ENCODE data around the gene ZNF407.

The ZNF407 gene

DNA sequence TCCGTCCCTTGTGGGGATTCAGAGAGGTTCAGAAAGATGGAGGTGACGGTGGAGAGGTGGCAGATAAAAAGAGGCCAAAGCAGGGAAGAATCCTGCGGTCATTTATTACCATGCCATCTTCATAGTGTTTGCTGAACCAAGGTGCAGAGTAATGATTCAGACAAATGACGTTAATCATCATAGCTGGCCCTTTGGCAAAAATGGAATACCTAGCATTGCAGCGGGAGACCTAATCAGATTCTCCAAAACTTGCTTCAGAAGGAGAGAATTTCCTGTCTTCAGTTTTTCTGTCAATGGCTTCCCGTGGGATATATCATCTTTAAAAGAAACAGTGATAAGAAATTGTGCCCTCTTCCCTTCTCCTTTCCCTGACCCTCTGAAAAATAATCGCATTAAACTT is 435.8 kb downstream of the ZNF407 start:
- DNase-seq, result no peak

DNA sequence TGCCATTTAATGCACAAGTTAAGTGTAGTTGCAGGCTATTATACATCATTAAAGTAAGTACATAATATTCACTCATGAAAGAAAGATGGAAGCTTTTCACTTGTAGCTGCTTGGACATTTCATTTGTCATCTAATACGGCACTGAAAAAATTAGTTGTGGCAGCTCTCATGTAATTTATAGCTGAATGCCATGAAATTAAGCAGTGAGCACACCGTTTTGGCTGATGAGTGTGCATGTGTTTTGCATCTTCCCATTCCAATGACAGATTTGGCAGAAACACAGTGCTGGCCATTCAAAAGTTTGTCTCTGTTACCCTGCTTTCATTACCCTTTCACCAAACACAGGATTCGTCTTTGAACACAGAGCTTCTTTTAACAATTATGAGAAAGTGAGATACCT is 437.3 kb downstream of the ZNF407 start:
- DNase-seq, result no peak

DNA sequence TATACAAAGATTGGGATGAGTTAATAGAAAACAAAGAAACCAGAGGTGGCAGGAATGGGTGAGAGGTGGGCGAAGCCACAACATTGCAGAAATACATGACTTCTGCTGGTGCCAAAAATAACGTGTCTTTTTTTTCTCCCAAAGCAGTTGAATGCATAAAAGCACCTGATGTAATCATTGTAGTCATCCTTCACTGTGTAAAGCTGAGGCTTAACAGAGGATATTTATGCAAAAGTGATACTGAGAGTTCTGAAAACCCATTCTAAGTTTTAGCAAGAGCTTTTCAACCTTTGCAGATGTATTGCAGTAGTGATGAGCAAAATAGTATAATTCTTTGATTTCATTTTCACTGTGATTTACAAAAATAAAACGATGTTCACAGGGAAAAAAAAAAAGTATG is 438.3 kb downstream of the ZNF407 start:
- DNase-seq, result no peak

DNA sequence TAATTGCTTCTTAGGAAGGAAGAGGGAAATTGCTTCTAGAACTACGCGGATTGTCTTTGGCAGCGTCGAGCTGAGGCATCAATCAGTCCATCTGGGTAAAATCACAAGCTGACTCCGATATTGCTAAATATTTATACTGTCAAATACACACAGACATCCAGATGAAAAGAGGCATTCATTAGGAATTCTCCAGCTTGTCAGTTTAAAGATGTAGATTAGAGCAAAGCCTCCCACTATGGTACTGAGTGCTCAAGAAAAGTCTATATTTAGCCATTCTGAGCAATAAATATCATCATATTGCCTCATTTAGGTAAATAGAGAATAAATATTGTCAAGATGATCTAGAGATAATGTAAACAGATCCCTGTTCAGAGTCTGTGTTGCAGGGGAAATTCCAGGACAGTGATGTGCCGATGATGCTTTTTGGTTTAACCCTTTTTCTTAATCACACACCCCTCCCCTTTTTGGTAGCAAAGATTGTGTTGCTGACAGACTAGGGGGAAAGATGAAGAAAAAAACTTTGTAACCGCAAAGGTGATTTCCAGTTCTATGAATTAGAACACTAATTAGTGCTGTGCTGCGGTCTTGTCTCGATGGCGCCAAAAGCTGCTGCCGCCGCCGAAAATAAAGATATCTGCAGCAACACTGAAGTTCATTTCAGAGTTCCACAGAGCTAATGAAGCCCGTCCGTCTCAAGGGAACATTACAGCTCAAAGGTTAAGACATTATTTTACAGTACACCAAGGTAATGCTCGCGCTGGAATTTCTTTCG is 439.4 kb downstream of the ZNF407 start:
- DNase-seq, result no peak

DNA sequence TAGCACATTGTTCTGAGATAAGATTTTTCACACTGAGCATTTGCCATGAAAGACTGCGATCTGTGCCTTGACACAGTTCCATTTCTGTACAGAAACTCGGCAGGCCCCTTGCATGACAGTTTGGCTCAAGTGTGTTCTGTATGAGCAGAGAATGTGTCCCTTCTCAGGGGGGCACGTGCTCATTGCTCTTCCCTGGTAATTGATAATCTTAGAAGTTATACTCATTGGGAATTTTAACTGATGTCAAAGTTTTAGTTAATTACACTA is 440.0 kb downstream of the ZNF407 start:
- no peak for DNase-seq

DNA sequence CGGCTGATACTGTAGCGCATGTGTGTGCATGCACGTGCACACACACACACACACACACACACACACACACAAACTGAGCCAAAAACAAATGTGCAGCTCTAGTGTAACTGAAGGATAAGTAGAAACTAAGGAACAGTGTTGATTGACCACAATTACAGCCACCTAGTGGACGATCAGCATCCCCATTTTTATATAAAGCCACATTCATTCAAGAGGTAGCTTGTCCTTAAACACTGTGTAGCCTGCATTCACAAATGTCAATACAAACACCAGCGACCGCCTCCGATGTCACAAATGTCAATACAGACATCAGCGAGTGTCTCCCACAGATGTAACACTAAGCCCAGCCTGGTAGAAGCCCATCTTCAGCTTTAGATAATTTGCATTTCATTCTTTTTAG is 443.9 kb downstream of the ZNF407 start:
- no peak for DNase-seq

DNA sequence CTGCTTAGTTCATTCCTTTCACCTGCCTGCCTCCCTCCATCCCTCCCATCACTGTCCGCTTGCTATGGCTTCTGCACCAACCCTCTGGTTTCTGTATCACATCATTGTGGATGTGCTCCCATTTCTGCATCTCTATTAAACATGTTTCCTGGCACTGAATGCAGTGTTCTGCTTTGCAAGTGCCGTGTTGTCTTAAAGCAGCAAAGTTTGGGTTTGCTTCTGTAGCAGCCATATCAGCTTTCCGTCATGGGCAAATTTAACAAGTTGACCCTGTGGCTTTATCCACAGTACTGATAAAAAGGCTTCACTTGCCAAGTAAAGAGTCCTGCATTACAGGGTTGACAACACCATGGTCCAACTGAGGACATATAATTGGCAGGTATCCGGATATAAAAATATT is 445.8 kb downstream of the ZNF407 start:
- DNase-seq, result no peak

DNA sequence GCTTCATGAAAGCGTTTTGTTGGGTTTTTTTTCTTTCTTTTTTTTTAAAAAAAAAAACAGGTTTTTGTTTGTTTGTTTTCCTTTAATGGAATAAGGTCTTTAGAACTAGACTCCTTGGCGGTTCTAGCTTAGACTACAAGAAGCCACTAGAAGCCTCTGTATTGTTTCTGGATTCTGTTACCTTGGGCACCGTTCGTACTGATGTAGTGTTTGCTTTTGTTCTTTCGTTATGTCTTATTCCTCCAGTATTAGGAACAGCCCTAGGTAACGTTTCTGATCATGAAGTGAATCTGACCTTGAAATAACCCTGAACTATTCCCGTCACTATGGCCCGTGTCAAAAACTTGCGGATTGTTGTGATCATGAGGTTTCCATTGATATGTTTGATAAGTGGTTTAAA is 446.6 kb downstream of the ZNF407 start:
- DNase-seq, result no peak

DNA sequence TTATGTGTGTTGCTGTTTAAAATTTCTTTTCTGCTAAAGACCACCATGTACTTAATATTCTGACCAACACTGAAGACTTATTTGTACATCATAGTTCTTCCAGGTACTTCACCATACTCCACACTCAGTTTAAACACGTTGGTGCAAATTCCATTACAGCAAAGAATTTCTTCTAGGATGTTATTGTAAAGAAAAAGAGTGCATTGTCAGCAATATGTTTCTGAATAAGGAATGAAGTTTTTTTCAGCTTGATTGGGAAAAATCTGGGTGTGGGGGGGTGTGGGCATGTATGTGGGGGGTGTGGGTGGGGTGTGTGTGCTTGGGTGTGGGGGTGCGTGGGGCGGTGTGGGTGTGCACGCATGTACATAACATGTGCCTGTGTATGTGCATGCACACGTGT is 447.1 kb downstream of the ZNF407 start:
- DNase-seq, result no peak

DNA sequence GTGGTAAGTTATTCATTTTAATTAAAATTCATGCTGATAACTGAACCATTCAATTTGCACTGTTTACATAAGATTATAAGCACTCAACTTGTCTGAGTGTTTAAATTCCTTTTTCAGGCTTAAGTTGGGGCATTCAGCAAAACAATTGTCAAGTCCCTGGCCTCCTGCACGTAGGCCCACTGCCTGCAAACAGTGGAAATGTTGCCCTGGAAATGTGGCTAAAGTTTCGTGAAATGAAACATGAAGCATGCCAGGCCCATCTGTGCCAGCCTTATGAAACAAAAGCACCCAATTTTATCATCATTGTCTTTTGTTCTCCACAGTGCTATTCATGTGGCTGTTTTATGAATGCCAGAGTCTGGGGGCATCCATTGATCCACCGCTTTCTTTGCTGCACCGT is 447.6 kb downstream of the ZNF407 start:
- DNase-seq, result no peak

DNA sequence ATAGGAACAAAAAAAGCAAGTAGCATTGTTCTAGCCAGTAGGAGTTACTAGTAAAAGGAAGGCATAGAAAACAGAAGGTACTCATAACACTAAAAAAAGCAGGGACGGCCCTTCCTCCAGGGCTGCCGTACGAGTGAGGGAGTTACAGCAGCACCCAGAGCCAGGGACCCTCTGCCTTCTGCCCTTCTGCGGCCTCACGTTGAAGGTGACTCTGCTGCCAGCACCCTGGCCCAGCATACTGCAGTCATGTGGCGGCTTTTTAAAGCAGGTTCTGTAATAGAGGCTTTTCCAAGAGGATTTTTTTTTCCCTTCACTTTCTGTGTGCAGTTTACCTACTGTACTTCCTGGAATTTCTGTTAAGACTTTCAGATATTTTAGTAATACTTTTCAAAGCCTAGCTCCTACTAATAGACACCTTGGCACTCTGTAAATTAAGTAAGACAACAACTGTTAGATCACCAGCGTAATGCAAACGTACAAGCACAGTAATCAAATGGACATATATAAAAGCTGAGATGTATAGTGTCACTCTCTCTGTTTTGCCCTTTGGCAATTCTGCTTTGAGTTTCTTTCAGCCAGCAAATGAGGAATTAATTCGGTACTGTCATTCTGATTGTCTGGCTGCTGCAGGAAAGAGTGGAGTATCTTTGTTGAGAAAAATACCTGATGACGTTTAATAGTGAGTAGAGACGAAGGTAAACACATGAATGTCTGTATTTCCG is 449.7 kb downstream of the ZNF407 start:
- no peak for DNase-seq

DNA sequence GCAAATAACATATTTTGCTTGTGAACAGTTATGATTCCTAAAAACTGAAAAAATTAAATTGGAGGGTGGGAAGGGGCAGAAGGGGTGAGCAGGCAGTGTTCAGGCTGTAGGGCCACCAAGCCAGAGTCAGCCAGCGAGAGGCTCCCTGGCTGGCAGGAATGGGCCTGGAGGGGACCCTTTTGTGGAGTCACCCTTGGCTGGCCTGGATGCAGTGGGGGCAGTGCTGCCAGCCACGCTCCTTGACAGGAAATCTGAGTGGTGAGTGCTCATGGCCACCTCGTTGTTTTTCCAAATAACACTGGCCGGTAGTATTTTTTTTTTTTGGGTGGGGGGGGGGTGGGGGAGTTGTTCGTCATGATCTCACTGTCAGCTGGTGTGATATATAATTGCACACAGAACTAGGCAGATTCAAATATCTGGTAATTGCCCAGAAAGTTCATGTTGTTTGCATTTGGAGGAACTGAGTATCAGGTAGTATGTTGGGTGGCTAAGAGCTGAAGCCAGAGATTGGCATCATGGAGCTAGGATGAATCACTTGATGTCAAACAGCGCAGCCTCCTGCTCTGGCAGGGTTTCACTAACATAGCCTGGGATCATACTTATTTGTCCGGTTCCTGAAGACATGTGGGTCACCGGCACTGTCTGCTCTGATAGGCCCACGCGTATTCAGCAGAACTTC is 451.2 kb downstream of the ZNF407 start:
- no peak for DNase-seq

DNA sequence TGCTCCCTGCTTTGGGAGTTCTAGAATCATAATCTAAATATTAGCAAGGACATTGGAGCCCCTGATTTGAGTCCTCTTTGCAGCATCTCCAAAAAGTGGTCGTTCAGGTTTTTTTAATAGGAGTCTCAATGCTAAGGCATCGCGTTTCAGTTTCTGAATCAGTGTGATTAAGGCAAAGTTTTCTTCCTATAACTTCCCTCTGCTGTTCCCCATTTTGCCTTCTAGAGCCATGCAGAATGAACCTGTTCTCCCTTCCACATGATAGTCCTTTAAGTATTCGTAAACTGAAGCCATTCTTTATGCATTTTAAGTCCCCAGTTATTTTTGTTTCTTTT is 451.8 kb downstream of the ZNF407 start:
- no peak for DNase-seq

DNA sequence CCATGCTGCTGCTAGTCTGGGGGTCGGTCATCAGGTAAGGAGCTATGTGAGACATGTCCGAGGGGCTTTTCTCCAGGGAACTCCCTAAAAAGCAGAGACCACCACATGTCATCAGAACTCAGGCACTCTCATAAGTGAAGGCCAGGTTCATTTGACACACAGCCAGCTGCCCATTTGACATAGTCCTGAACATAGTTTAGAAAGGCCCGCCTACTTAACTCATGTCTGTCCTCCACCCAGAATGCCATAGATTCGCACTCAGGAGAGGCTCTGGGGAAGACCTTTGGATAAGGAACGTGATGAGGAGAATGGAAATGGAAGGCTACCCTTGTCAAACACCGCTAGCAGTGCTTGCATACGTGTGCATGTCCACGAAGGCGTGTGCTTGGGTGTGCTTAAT is 454.1 kb downstream of the ZNF407 start:
- DNase-seq, result no peak

DNA sequence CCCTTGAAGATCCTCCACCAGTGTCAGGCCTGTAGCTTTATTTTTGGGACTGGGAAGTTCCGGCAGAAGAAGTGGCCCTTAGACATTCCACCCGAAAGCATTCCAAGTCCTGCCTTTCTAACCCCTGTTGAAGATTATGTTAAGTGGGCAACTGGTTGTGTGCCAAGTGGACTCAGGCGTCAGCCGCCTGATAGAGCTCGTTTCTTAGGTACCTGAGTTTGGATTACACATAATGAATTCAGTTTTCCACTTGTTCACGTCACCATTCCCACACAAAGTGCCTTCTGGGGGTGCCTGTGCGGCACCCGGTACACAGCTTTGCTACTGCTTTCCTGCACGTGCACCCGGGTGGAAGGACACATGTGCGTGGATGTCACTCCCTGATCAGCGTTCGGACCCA is 454.8 kb downstream of the ZNF407 start:
- DNase-seq, result no peak

DNA sequence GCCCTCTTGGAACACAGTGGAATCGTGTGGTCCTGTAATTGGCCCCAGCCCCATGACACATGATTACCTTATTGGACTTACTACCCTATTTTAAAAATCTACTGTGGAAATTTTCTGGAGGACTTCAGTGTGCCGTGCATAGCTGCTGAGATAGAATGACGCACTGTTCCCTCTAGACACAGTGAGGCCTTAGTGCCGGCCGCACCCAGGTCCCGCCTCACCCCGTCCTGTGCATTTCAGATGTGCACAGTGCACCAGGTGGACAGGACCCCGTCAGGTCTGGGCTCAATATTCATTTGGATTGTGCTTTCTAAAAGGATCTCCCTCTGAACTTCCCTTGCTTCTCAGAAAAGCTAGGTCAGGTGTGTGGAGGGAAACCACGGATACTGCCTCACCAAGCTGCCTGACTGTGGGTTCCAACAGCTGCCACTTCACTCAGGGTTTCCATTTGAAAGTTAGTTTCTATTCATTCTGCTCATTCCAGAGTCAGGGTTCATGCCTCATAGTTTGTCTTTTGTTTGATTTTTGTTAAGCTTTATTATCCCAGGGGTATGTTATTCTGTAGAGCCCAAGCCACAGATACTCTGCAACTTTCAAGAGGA is 455.5 kb downstream of the ZNF407 start:
- DNase-seq, result no peak

DNA sequence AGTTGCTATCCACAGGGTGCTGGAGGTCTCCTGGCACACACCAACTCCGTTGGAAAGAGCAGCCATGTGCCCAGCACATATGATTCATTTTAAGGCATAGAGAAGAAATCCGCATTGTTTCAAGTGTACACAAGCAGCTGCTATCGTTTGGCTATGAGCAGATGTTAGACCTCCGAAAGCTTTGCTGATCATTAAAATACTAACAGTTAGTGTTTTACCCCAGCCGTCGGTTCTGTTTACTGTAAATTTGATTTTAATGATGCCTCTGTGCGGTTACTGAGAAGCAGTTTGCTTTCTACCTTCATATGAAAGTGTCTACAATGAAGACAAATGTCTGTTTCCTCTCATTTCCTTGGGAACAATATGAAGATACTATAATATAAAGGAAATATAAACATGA is 456.4 kb downstream of the ZNF407 start:
- DNase-seq, result no peak

DNA sequence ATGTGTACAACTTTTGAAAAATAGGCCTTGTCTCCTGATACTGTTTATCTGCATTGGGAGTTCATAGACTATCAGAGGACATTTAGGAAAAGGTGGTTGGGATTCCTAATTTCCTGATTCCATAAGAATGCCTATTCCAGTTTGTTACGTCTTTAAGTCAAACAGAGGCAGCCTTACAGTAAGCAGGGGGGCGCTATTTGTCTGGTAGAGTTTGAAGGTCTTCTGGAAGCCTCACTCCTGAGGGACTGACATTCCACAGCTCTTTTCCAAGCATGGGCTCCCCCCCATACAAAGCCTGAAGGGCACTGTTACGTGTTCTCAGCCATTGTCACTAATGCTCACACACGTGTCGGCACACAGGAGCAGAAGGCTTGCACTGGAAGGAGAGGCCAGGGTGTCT is 456.9 kb downstream of the ZNF407 start:
- no peak for DNase-seq

DNA sequence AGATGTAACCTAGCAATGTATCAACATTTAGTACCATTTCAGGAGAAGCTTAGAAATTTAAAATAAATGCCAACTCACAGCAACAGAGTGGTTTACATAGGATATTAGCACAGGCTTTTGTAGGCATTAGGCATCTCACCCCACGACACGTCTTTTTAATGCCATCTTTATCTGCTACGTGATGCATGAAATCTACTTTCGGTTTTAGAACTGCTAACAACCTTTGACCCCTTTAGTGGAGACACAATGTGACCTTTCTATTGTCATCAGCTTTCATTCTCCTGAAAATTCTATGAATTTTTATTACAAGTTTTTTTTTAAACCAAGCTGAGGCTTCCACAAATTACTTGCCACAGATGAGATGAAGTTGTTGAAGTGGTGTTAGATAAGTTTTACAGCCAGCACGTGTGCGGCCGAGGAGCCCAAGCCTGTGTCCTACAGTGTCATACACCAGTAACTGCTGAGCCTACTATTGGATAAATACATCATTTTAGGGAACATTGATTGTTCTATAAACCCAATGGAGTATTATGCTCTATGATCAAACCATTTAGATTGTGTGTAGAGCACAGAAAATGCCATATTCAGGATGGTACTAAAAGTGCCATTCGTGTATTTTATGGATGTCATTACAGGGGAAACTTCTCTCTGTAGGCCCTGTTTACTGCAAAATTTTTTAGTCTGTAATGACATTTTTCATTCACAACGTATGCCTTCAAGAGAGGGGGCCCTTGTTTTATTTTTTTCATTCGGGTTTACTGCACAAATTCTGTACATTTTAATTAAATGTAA is 459.7 kb downstream of the ZNF407 start:
- DNase-seq, result no peak

DNA sequence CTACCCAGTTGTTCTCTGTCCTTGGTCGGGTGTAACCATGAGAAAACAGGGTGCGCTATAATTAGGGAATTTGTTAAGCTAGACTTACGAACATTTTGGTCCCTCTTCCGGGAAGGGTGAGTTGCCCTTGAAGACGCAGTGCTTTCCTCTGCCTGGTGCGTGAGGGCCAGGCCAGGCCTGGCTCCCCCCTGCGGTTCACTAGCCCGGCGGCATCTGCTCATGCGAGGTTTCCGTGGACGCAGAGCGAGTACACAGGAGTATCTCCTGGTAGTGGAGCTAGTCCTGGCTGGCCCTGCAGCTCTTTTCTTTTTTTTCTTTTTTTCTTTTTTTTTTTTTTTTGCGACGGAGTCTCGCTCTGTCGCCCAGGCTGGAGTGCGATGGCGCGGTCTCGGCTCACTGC is 462.5 kb downstream of the ZNF407 start:
- DNase-seq, result no peak

DNA sequence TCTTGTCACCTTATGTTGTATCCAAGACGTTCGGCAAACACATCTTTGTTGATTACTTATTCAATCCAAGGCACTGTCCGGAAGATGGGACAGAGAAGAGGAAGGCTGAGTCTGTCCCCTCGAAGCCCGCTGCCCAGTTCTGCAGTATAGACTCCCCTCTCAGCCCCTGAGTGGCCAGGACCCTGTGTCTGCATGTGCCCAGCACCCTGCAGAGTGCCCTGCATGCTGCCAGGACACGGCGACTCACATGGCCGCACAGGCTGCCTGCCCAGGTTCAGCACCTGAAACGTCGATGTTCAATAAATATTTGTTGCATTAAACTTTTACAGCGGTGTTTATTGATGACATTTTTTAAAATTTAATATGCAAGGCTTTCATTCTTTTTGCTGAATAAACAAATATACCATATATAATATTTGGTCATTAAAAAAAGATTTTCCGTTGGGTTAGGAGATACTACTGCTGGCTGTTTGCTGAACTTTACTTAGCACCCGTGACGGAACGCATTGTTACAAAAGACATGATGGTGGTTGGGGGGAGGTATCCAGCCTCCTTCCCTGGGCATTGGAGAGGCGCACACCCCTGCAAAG is 464.7 kb downstream of the ZNF407 start:
- no peak for DNase-seq

DNA sequence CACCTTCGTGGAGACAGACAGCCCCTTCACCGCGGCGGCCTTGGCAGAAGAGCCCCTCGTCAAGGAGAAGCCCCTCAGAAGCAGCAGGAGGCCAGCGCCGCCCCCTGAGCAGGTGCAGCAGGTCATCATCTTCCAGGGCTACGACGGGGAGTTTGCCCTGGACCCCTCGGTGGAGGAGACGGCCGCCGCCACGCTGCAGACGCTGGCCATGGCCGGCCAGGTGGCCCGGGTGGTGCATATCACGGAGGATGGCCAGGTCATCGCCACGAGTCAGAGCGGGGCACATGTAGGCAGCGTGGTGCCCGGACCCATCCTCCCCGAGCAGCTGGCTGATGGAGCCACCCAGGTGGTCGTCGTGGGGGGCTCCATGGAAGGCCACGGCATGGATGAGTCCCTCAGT is 465.5 kb downstream of the ZNF407 start:
- no peak for DNase-seq

Measured in right forelimb (tissue), 1 donor.